LNCAP (cell line): ENCODE results near the gene COL4A1.

Experiments
- TF ChIP-seq, protein P1 (sequence below): fragments of 450-650 bp; IDR thresholded peaks from 2 replicates; pipeline ENCODE4 v1.5.1; 2017; ENCODE audit warnings: mild to moderate bottlenecking

COL4A1 gene

DNA sequence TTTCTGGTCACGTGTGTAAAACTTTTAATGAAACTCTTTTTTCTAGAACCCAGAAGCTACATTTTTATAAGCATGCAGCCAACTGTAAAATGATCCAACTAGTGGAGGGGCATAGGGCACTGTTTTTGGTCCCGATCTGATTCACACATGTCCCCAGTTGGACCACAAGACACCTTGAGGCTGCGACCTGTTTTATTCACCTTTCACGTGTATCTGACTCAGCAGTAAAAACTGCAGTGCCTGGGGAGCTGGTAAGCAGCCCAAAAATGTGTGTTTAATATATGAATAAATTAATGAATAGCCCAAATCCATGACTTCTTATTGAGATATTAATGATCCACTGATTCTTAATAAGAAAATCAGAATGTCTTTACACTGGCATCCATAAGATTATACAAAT lies 140.4 kb downstream of the COL4A1 start:
- TF ChIP-seq, protein P1, sequence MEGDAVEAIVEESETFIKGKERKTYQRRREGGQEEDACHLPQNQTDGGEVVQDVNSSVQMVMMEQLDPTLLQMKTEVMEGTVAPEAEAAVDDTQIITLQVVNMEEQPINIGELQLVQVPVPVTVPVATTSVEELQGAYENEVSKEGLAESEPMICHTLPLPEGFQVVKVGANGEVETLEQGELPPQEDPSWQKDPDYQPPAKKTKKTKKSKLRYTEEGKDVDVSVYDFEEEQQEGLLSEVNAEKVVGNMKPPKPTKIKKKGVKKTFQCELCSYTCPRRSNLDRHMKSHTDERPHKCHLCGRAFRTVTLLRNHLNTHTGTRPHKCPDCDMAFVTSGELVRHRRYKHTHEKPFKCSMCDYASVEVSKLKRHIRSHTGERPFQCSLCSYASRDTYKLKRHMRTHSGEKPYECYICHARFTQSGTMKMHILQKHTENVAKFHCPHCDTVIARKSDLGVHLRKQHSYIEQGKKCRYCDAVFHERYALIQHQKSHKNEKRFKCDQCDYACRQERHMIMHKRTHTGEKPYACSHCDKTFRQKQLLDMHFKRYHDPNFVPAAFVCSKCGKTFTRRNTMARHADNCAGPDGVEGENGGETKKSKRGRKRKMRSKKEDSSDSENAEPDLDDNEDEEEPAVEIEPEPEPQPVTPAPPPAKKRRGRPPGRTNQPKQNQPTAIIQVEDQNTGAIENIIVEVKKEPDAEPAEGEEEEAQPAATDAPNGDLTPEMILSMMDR: no peak

DNA sequence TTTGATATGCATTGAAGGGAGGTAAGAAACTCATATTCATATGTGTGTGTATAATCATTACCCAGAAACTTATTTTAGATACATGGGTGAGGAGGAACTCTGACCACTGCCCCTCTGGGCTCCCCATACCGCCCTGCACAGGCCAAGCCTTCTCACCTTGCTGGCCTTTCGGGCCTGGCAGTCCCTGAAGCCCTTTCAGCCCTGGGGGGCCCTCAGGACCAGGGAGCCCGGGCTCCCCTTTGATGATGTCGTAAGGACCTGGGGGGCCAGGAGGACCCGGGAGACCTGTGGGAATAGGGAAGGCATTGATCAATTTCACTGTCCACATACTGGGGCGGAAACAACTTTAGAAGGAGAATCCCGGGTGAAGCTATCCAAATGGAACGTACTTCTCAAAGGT lies 142.3 kb downstream of the COL4A1 start:
- TF ChIP-seq, protein P1: no peak

DNA sequence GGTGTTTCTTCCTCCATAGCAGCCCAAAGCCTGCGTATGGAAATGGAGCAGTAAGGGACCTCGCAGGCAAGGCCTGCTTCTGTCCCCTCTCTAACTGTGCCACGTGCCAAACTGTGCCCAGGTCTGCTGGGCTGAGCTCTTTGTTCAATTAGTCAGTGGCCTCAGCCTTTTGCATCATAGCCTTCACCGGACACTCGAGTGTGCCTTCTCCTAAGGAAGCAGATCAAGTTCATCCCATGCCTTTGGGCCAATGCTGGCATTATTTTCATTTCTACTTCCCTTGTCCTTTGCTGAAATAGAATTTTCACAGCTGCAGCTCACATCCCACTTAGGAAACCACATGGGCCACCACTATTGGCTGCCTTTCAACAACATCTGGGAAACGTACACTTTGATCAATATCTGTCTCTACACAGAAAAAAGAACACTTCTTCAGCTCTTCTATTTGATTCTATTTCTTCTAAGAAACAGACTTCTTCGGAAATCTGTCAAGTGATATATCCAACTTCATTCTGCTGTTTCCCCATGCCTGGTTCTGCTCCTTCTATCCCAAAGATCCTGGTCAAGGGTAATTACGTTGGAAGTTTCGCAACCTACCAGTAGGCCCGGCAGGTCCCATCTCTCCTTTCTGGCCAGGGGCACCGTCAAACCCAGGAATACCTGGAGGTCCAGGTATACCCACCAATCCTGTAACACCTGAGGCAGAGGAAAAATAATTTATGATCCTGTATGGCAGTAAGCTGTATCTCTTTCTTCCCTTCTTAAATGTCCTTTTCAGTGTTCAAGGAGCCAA lies 143.9 kb downstream of the COL4A1 start:
- TF ChIP-seq, protein P1: no peak

DNA sequence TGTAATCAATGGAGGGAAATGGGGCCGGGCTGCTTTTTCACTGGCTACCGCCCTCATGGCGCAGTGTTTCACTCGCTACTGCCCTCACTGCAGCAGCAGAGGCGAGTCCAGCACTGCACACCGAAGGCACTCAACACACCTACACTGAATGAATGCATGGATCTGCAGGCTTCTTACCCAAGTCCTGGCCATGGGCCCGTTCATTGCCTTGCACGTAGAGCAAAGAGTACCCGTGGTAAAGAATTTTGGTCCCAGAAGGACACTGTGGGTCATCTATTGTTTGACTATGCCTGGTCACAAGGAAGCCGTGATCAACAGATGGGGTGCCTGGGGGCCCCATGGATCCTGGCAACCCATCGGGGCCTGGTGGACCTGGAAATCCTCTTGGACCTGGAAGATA lies 144.9 kb downstream of the COL4A1 start:
- TF ChIP-seq, protein P1: no peak

DNA sequence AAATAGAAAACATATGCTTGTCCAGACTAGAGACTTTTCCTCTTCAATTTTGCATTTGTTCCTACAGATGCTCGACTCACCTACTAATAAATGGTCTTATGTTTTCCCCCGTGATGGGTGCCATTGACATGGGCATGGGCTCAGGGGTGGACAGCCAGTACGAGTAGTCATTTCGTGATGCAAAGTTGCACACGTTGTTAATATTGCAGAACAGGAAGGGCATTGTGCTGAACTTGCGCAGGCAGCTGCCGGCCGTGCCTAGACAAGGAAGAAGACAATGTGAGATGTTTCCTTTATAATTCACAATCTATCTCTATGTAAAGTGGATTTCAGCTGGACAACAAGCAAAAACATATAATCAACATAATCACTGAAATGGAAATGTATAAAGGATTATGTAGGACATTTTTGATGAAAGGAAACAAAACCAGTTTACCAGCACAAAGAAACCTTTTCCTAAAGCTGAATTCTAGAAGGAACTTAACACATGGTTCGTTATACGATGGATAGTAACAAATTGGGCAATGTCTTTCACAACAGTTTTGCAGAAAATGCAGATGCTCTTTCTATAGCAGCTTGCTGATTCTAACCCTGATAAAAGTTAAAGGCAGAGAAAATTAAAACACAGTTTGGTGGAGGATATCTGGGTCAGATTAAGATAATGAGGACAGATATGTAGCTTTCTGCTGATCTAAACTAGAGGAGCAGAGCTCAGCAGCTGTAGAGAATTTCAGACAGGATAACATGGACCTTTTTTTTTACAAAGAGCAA lies 145.7 kb downstream of the COL4A1 start:
- TF ChIP-seq, protein P1: no peak

DNA sequence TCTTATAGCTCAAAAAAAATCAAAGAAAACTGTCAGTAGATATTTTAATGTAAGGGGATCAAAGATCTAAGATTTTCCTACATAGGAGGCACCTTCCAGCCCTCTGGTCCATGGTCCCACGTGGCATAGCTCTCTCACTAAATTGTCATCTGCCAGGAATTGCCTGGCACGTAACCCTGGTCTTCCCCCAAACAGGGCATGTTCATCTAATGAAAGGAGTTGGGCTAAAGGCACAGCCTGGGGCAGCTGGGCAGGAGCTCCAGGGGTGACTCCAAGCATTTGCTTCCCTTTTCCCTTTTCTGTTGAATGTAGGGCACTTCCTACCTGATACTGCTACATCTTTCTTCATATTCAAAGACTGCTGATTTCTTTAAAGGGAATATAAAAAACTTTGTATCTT lies 148.7 kb downstream of the COL4A1 start:
- TF ChIP-seq, protein P1: no peak

DNA sequence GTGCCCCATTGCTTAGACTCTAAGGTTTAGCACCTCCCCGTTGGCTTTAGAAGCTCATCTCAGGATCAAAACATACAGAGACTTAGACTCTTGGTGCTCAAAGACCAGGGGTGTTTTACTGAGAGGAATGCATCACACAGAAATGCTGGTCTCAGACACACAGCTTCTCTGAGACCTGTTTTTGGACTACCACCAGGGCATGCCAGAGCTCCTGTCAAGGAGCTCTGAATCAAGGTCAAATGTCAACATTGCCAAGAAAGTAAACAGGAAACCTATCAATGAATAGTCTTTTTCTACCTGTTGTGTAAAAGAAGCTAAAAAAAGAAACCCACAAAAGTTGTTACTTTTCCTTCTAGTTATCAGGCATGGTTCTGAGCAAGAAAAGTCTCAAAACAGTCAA lies 149.2 kb downstream of the COL4A1 start:
- TF ChIP-seq, protein P1: no peak
